Astrocyte (in vitro differentiated cells and primary cell): Measurements from ENCODE around the gene SCARF2. TPM values are rescaled to one million over a fixed set of nuclear protein-coding genes. Genes with fewer than 3 reads are reported as not detected.

Experiments
- DNase-seq: peaks from one replicate; pipeline ENCODE4 v3.0.0-alpha.2; 2010; ENCODE audit warnings: low read depth
- FAIRE-seq: peaks from 2 replicates; lab custom pipeline; 2011; peaks lifted over from hg19 to GRCh38; lab: Jason Lieb, UNC
- H2AFZ ChIP-seq: 2 replicates; pipeline ENCODE4 v1.6.0; 2012; ENCODE audit warnings: low read depth, low read length, inconsistent platforms
- H3K27ac ChIP-seq: 2 replicates; pipeline ENCODE4 v1.5.1; 2011; ENCODE audit warnings: low read depth, low read length, inconsistent platforms
- H3K27me3 ChIP-seq: 2 replicates; pipeline ENCODE4 v1.6.0; 2011; ENCODE audit warnings: low read length, inconsistent platforms; ENCODE audit not compliant: insufficient read depth
- H3K36me3 ChIP-seq: 2 replicates; pipeline ENCODE4 v1.5.1; 2011; ENCODE audit warnings: low read length, inconsistent platforms; ENCODE audit not compliant: insufficient read depth
- H3K4me1 ChIP-seq: 2 replicates; pipeline ENCODE4 v1.5.1; 2011; ENCODE audit warnings: low read length, inconsistent platforms; ENCODE audit not compliant: insufficient read depth
- H3K4me2 ChIP-seq: 2 replicates; pipeline ENCODE4 v1.6.0; 2012; ENCODE audit warnings: low read length, inconsistent platforms
- H3K4me3 ChIP-seq: 2 replicates; pipeline ENCODE4 v1.5.1; 2011; ENCODE audit warnings: low read depth, mild to moderate bottlenecking, low read length, inconsistent platforms; ENCODE audit not compliant: insufficient read depth
- H3K79me2 ChIP-seq: 2 replicates; pipeline ENCODE4 v1.6.0; 2012; ENCODE audit warnings: mild to moderate bottlenecking, low read length, inconsistent platforms; ENCODE audit not compliant: insufficient read depth
- H3K9ac ChIP-seq: 2 replicates; pipeline ENCODE4 v1.6.0; 2012; ENCODE audit warnings: mild to moderate bottlenecking, low read length, inconsistent platforms
- H3K9me3 ChIP-seq: 2 replicates; pipeline ENCODE4 v1.5.1; 2012; ENCODE audit warnings: low read depth, mild to moderate bottlenecking, low read length, inconsistent platforms; ENCODE audit not compliant: insufficient read depth
- H4K20me1 ChIP-seq: 2 replicates; pipeline ENCODE4 v1.6.0; 2012; ENCODE audit warnings: low read length, inconsistent platforms; ENCODE audit not compliant: insufficient read depth
- H3K27ac Mint-ChIP-seq: one replicate; pipeline ENCODE4 v1.8.0; 2021; ENCODE audit warnings: mild to moderate bottlenecking, mixed read lengths; ENCODE audit not compliant: unreplicated experiment
- H3K27me3 Mint-ChIP-seq: one replicate; pipeline ENCODE4 v1.8.0; 2021; ENCODE audit warnings: low read depth, mixed read lengths; ENCODE audit not compliant: unreplicated experiment
- H3K36me3 Mint-ChIP-seq: one replicate; pipeline ENCODE4 v1.8.0; 2021; ENCODE audit warnings: low read depth, mixed read lengths; ENCODE audit not compliant: unreplicated experiment
- H3K4me1 Mint-ChIP-seq: one replicate; pipeline ENCODE4 v1.8.0; 2021; ENCODE audit warnings: low read depth, mixed read lengths; ENCODE audit not compliant: unreplicated experiment
- H3K4me3 Mint-ChIP-seq: one replicate; pipeline ENCODE4 v1.8.0; 2021; ENCODE audit warnings: mild to moderate bottlenecking, moderate library complexity, mixed read lengths; ENCODE audit not compliant: unreplicated experiment
- H3K9me3 Mint-ChIP-seq: one replicate; pipeline ENCODE4 v1.8.0; 2021; ENCODE audit warnings: mild to moderate bottlenecking, mixed read lengths; ENCODE audit not compliant: unreplicated experiment
- EZH2 ChIP-seq: IDR thresholded peaks from 2 replicates; pipeline ENCODE4 v1.6.1; 2012; ENCODE audit warnings: mild to moderate bottlenecking, low read length, inconsistent platforms; ENCODE audit not compliant: insufficient read depth
- total RNA-seq: library from RNA; stranded (reverse); gene quantifications from 2 replicates; pipeline ENCODE4 v1.2.1, GENCODE V29; 2021
- TF ChIP-seq, protein P1 (sequence below): IDR thresholded peaks from 2 replicates; pipeline ENCODE4 v1.5.1; 2011; ENCODE audit warnings: low read depth, mild to moderate bottlenecking, inconsistent platforms, low read length, moderate library complexity; ENCODE audit not compliant: insufficient read depth

The SCARF2 gene
- total RNA-seq, 1 donor from 2014 or later: 17.3 TPM

DNA sequence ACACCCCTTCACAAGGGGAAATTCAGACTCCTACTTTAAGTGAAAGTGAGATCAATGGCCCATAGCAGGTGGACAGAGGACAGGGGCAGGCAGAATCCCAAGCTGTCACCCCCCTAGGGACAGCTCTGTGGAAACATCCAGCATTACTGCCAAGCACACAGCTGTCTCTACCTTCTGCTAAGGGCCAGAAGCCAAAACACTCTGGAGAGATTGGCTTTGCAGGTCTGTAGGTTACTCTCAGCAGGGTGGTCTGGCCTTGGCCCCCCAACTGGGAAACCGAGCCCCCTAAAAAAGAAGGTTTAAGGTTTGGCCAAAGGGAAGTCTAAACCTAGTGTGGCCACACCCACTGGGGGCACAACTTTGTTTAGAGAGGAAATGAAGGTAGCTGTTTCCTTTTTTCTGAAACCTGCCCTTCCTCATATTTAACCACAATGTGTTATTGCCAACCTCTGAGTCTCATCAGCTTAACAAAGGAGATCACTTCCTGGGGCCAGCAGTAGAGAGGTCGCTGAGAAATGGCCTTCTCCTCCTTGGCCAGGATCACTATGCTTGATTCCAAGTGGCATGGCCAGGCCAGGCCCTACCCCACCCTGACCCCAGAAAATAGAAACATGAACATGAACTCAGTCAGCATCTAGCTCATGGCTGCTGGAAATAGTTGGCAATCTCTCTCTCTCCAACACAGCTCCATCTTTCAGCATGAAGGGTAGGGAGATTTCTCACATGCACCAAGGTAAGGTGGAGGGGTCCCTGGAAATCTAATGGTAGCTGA is 25.9 kb upstream of the SCARF2 start:
- H3K27me3 Mint-ChIP-seq: no peaks in the 10 kb centered on the region
- H4K20me1 ChIP-seq: peaks cover 3% of the 10 kb centered on the region
- no peak overlapping the region for H3K4me3 Mint-ChIP-seq
- DNase-seq: no peak
- no peak overlapping the region for H3K27ac ChIP-seq
- H3K4me1 Mint-ChIP-seq: no peaks in the 10 kb centered on the region
- H3K4me2 ChIP-seq: no peak overlapping the region
- no peak overlapping the region for H2AFZ ChIP-seq
- H3K9ac ChIP-seq: no peak overlapping the region
- no peaks in the 10 kb centered on the region for H3K27me3 ChIP-seq
- TF ChIP-seq, protein P1, sequence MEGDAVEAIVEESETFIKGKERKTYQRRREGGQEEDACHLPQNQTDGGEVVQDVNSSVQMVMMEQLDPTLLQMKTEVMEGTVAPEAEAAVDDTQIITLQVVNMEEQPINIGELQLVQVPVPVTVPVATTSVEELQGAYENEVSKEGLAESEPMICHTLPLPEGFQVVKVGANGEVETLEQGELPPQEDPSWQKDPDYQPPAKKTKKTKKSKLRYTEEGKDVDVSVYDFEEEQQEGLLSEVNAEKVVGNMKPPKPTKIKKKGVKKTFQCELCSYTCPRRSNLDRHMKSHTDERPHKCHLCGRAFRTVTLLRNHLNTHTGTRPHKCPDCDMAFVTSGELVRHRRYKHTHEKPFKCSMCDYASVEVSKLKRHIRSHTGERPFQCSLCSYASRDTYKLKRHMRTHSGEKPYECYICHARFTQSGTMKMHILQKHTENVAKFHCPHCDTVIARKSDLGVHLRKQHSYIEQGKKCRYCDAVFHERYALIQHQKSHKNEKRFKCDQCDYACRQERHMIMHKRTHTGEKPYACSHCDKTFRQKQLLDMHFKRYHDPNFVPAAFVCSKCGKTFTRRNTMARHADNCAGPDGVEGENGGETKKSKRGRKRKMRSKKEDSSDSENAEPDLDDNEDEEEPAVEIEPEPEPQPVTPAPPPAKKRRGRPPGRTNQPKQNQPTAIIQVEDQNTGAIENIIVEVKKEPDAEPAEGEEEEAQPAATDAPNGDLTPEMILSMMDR: no peak
- no peak for TF ChIP-seq EZH2
- no peak overlapping the region for H3K27ac Mint-ChIP-seq
- no peaks in the 10 kb centered on the region for H3K79me2 ChIP-seq
- no peaks in the 10 kb centered on the region for H3K4me1 ChIP-seq
- peaks cover 12% of the 10 kb centered on the region for H3K36me3 Mint-ChIP-seq
- FAIRE-seq: no peak
- no peak overlapping the region for H3K4me3 ChIP-seq
- no peaks in the 10 kb centered on the region for H3K9me3 ChIP-seq
- H3K36me3 ChIP-seq: peaks cover 3% of the 10 kb centered on the region
- no peaks in the 10 kb centered on the region for H3K9me3 Mint-ChIP-seq

DNA sequence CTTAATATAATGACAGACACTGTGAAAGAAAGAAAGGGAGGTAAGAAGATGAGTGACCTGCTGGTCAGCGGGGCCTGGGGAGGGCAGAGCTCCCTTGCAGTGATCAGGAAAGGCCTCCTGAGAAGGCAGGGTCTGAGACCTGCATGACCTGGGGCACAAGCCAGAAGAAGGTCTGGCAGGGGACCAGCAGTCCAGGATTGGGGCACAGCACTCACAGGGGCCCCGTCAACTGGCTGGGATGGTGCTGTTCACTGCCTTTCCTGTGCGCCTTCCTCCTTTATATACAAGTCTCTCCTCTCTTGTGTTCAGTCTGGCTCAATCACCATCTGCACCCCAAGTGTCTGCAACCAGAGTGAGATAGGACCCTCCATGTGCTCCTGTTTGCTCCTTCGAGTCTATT is 22.2 kb upstream of the SCARF2 start:
- no peak for TF ChIP-seq EZH2
- TF ChIP-seq, protein P1: no peak
- Histone ChIP-seq H3K27me3 (no peaks in the 10 kb centered on the region), H3K4me2 (no peak overlapping the region), H2AFZ (no peak overlapping the region), H4K20me1 (peaks cover 3% of the 10 kb centered on the region), H3K27ac (no peak overlapping the region), H3K4me3 (no peak overlapping the region), H3K36me3 (peaks cover 3% of the 10 kb centered on the region), H3K79me2 (no peaks in the 10 kb centered on the region), H3K9ac (no peak overlapping the region), H3K9me3 (no peaks in the 10 kb centered on the region), H3K4me1 (peaks cover 4% of the 10 kb centered on the region)
- FAIRE-seq (no peak), DNase-seq (no peak)
- Mint-ChIP-seq H3K9me3 (no peaks in the 10 kb centered on the region), H3K27me3 (peaks cover 2% of the 10 kb centered on the region), H3K27ac (no peak overlapping the region), H3K36me3 (peaks cover 9% of the 10 kb centered on the region), H3K4me1 (no peaks in the 10 kb centered on the region), H3K4me3 (no peak overlapping the region)

DNA sequence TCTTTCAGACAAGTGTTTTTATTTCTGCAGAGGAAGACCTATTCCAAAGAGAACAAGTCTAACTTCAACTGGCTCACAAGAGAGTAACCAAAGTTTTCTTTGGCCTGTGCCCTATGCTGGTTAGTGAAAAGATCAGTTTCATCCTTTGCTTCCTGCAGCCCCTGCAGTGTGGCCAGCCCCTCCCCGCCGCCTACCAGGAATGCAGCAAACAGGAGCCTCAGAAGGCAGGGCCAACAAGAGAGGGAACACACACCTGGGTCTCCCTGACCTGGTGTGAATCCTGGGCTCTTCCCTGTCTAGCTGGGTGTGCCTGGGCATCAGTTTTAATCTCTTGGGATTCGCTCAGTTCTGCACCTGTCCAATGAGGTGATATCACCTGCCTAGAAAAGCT is 21.5 kb upstream of the SCARF2 start:
- no peak for FAIRE-seq
- TF ChIP-seq, protein P1: no peak
- TF ChIP-seq EZH2: no peak

More for the DNA sequence above, 21.5 kb upstream of the SCARF2 start:
- no peak overlapping the region for H2AFZ ChIP-seq
- H3K9me3 ChIP-seq: no peaks in the 10 kb centered on the region
- peaks cover 3% of the 10 kb centered on the region for H4K20me1 ChIP-seq
- H3K4me1 ChIP-seq: peaks cover 4% of the 10 kb centered on the region
- no peak for DNase-seq
- H3K27ac Mint-ChIP-seq: no peak overlapping the region
- H3K27me3 Mint-ChIP-seq: peaks cover 2% of the 10 kb centered on the region
- H3K36me3 Mint-ChIP-seq: peaks cover 8% of the 10 kb centered on the region
- H3K4me2 ChIP-seq: no peak overlapping the region
- no peaks in the 10 kb centered on the region for H3K4me1 Mint-ChIP-seq
- no peaks in the 10 kb centered on the region for H3K27me3 ChIP-seq
- H3K4me3 ChIP-seq: no peak overlapping the region
- peaks cover 3% of the 10 kb centered on the region for H3K36me3 ChIP-seq
- no peak overlapping the region for H3K9ac ChIP-seq
- no peak overlapping the region for H3K4me3 Mint-ChIP-seq
- no peaks in the 10 kb centered on the region for H3K9me3 Mint-ChIP-seq
- H3K27ac ChIP-seq: no peak overlapping the region
- H3K79me2 ChIP-seq: no peaks in the 10 kb centered on the region
